Measurements from ENCODE around the gene SUMO4. TPM values are rescaled to one million over a fixed set of nuclear protein-coding genes. Genes with fewer than 3 reads are reported as not detected.
"Not testable (repeated sequence)": the region's sequence is repeated elsewhere in the genome, so short reads cannot be mapped to it uniquely, and the experiment has no call there.

SUMO4 gene
- polyA plus RNA-seq, 1 donor: 0.52 TPM

DNA sequence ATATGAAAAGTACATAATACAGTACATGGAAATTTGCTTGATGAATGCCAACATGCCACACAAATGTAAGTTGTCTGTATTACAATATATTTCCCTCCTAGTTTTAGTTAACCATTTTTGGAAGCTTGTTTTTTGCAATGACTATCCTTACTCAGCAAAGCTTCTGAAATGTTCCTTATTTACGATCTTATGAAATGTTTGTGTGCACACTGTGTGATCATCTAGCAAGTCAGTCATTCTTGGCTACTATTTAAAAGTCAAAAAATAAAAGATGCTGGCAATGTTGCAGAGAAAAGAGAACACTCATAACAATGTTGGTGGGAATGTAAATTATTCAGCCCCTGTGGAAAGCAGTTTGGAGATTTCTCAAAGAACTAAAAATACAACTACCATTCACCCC, 33.8 kb downstream of the SUMO4 start:
- no peak for DNase-seq

DNA sequence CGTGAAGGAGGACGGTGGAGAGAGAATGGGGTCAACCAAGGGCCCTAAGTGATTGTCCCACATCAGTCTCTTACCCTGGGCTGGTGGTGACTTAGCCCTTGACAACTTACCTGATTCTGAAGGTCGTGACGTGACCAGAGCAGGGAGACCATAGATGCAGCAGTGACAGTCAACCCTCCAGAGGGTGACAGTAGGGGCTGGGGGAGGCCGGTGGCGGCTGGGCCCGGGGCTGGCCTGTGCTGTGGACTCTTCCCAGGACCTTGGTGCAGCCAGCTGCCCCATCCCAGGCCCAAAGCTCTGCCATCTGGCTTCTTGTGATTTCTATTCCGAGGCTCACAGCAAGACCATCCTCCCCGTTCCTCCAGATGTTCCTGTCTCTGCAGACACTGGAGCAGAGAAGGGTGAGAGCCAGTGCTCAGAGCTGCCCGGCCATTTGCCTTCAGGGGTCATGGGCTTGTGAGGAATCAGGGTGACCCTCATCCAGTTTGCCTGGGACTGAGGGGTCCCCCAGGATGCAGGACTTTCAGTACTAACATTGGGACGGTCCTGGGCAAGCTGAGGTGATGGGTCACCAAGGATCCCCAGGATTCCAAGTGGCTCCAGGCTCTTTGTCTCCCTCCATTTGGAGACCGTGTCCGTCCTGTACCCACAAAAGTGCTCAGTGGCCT, 36.0 kb downstream of the SUMO4 start:
- no peak for DNase-seq

DNA sequence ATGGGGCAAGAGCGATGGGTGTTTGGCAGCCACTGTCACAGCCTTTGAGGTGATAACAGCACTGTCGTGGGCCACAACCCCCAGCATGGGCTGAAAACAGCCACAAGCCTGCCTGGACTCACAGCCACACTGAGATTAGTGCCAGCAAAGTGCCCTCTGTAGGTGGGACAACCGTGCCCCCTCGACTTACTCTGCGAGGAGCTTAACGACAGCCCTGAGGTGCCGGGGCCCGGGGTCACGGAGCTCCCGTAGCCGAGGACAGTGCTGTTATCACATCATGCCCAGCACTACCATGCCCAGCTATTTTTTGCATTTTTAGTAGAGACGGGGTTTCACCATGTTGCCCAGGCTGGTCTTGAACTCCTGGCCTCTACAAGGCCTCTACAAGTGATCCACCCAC, 36.6 kb downstream of the SUMO4 start:
- DNase-seq: no peak

- DNase-seq: no peak
Observed at GRCh38 chr6:149437212-149437611, 37.1 kb downstream of the SUMO4 start.

DNA sequence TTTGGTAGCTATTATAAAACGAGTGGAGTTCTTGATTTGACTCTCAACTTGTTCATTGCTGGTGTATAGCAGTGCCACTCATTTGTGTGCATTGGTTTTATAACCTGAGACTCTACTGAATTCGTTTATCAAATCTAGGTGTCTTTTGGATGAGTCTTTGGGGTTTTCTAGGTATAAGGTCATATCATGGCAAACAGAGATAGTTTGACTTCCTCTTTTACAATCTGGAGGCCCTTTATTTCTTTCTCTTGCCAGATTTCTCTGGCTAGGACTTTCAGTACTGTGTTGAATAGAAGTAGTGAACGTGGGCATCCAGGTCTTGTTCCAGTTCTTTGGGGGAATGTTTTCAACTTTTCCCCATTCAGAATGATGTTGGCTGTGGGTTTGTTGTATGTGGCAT, 38.8 kb downstream of the SUMO4 start:
- DNase-seq: no peak

GRCh38 chr6:149439626-149440025, 39.6 kb downstream of the SUMO4 start:
- DNase-seq: no peak

- DNase-seq: no peak
Observed at GRCh38 chr6:149440735-149441671, 40.9 kb downstream of the SUMO4 start.

- DNase-seq: no peak
Observed at GRCh38 chr6:149441740-149442139, 41.7 kb downstream of the SUMO4 start.

DNA sequence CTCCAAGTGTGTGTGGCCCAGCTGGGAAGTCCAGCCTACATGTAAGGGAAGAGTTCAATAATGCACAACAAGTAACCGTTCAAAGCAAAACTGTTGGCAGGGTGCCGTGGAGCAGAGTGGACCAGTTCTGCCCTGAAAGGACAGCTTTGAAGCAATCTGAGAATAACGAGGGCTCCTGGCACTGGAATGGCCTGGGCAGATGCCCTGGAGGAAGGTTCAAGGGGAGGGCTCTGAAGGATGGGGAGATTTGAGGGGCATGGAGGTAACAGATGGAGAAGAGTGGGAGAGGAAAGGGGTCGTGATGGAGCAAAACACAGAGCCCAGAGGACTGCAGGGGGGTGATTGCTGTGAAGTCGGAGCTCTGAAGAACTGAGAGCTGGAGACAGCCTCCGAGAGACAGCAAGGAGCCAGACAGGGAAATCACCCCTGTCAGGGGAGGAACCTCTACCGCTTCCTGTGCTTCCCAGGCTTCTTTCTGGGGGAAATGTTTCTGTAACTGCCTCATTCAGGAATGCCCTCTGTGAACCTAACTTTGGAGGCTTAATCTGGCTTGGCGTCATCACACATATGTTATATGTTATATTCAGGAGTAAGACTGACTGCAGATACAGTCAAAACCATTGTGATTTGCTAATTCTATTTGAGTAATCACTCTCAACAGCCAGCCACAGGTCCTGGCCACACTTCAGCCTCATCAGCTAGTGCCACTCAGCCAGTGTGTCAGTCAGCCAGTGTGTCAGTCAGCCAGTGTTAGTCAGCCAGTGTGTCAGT, 43.5 kb downstream of the SUMO4 start:
- DNase-seq: no peak

GRCh38 chr6:149444360-149445094, 44.5 kb downstream of the SUMO4 start:
- not testable (repeated sequence) for DNase-seq

GRCh38 chr6:149445095-149445466, 45.0 kb downstream of the SUMO4 start:
- DNase-seq: no peak

- DNase-seq: no peak
Observed at GRCh38 chr6:149445573-149445972, 45.5 kb downstream of the SUMO4 start.

- no peak for DNase-seq
Observed at GRCh38 chr6:149446791-149447376, 46.8 kb downstream of the SUMO4 start.

DNA sequence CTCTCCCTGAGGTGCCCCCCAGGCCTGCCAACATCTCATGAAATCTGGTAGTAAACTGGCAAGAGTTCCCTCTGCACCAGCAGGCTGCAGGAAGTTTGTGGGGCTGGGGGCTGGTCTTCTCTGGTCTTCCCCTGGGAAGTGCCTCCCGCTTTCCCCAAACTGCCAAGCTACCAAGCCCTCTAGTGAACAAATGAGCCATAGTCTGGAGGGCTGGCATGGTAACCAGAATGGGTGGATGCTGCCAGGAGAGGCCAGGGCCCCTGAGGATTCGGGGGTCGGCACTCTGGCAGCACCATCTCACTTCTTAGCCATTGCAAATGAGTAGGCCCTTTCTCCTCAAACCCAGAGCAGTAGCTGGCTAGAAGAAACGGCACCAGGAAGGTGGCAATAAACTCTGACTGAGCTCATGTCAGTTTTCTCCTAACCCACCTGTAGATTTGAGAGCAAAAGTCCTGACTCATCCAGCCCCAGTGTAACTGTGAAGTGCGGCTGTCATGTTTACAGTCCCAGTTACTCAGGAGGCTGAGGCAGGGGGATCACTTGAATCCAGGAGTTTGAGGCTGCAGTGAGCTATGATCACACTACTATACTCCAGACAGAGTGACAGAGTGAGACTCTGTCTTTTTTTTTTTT, 48.9 kb downstream of the SUMO4 start:
- DNase-seq: no peak

- DNase-seq: no peak
Observed at GRCh38 chr6:149449831-149450678, 50.0 kb downstream of the SUMO4 start.

Other genes with a start within 250 kb of the SUMO4 start
- gene TAB2, start 82.5 kb upstream of the SUMO4 start, polyA plus RNA-seq (ENCODE audit: insufficient read length): 57.7 TPM
- gene ZC3H12D, start 84.8 kb downstream of the SUMO4 start, polyA plus RNA-seq (ENCODE audit: insufficient read length): 0.46 TPM
- gene PPIL4, start 145.8 kb downstream of the SUMO4 start, polyA plus RNA-seq (ENCODE audit: insufficient read length): 26.8 TPM
- 45.7 TPM for gene GINM1, start 166.1 kb downstream of the SUMO4 start, polyA plus RNA-seq (ENCODE audit: insufficient read length)
- 21.1 TPM for gene KATNA1, start 248.5 kb downstream of the SUMO4 start, polyA plus RNA-seq (ENCODE audit: insufficient read length)

All from hindlimb muscle (tissue), 1 donor.